GM12878 (cell line): Measurements from ENCODE around the gene PRKX. TPM values are rescaled to one million over a fixed set of nuclear protein-coding genes. Genes with fewer than 3 reads are reported as not detected.

Source experiments
- ATAC-seq: fragments of 200-7000 bp; cut with Tn5 transposase; 3 replicates; pipeline ENCODE4 v1.9.1; 2020; ENCODE audit warnings: mild to moderate bottlenecking, moderate library complexity
- BruUV-seq: library from RNA; stranded (reverse); fragments of 400-500 nt; replicated peaks from 2 replicates; lab custom pipeline; 2021; lab: Mats Ljungman, UMichigan
- CTCF ChIA-PET: fragments of 300-600 bp; sonication (Branson Sonifier 250); formaldehyde crosslinking; extraction: SDS; loops from one replicate; lab custom pipeline; 2021; ENCODE audit warnings: inconsistent platforms; lab: Yijun Ruan, JAX
- POLR2A ChIA-PET: fragments of 350-600 bp; formaldehyde crosslinking; extraction: SDS; loops from one replicate; lab custom pipeline; 2021; ENCODE audit warnings: inconsistent platforms; lab: Charles Lee
- RAD21 ChIA-PET: fragments of 300-600 bp; sonication (Branson Sonifier 250); formaldehyde crosslinking; loops from one replicate; lab custom pipeline; 2023; ENCODE audit warnings: antibody characterized with exemption; ENCODE audit not compliant: unreplicated experiment; lab: Charles Lee
- SMC1A ChIA-PET: fragments of 300-600 bp; sonication (Branson Sonifier 250); formaldehyde crosslinking; loops from one replicate; lab custom pipeline; 2023; ENCODE audit not compliant: unreplicated experiment, uncharacterized antibody; lab: Charles Lee
- DNase-seq: peaks from one replicate; pipeline ENCODE4 v3.0.0-alpha.2; 2011; ENCODE audit warnings: low read depth, low spot score
- FAIRE-seq: peaks from 3 replicates; lab custom pipeline; 2011; peaks lifted over from hg19 to GRCh38; lab: Jason Lieb, UNC
- H2AFZ ChIP-seq: 2 replicates; pipeline ENCODE4 v1.6.0; 2011; ENCODE audit warnings: low read depth, low read length, control low read depth; ENCODE audit not compliant: control insufficient read depth
- H3K27ac ChIP-seq: 2 replicates; pipeline ENCODE4 v1.5.1; 2011; ENCODE audit warnings: control low read depth; ENCODE audit not compliant: control insufficient read depth, insufficient read depth
- H3K27me3 ChIP-seq, 2 experiments: replicated peaks in 1 of 2; 2 replicates each; pipeline versions ENCODE4 v1.6.0 to v1.6.1; 2011; ENCODE audit warnings: low read length in 1 of 2; ENCODE audit not compliant: control insufficient read depth in 2 of 2, insufficient read depth in 2 of 2
- H3K36me3 ChIP-seq, 2 experiments: 2 replicates each; pipeline ENCODE4 v1.5.1; 2011; ENCODE audit warnings: low read length in 1 of 2; ENCODE audit not compliant: control insufficient read depth in 2 of 2, insufficient read depth in 2 of 2
- H3K4me1 ChIP-seq: 2 replicates; pipeline ENCODE4 v1.6.1; 2011; ENCODE audit warnings: mild to moderate bottlenecking, low read length, moderate library complexity, mixed read lengths; ENCODE audit not compliant: control insufficient read depth, insufficient read depth
- H3K4me2 ChIP-seq: 2 replicates; pipeline ENCODE4 v1.6.0; 2011; ENCODE audit warnings: control low read depth; ENCODE audit not compliant: control insufficient read depth, insufficient read depth
- H3K4me3 ChIP-seq: fragments of 200-600 bp; sonication (generic); 2 replicates; pipeline ENCODE4 v1.5.1; 2016
- H3K79me2 ChIP-seq: 2 replicates; pipeline ENCODE4 v1.6.0; 2011; ENCODE audit warnings: low read length; ENCODE audit not compliant: control insufficient read depth, insufficient read depth
- H3K9ac ChIP-seq: 2 replicates; pipeline ENCODE4 v1.8.0; 2011; ENCODE audit warnings: low read length, control low read depth, mixed read lengths; ENCODE audit not compliant: control insufficient read depth, insufficient read depth
- H3K9me3 ChIP-seq: replicated peaks from 3 replicates; pipeline ENCODE4 v1.5.1; 2011; ENCODE audit warnings: mild to moderate bottlenecking, low read length; ENCODE audit not compliant: control insufficient read depth, insufficient read depth
- H4K20me1 ChIP-seq: 2 replicates; pipeline ENCODE4 v1.6.0; 2011; ENCODE audit not compliant: control insufficient read depth, insufficient read depth
- CHD1 ChIP-seq: IDR thresholded peaks from 2 replicates; pipeline ENCODE4 v1.6.1; 2012; ENCODE audit warnings: low read depth, low read length, improper control_type of control experiment
- CHD2 ChIP-seq: IDR thresholded peaks from 2 replicates; pipeline ENCODE4 v1.6.1; 2011; ENCODE audit warnings: low read depth, low read length, improper control_type of control experiment, borderline replicate concordance
- CHD4 ChIP-seq: fragments of 200-600 bp; sonication (generic); IDR thresholded peaks from 2 replicates; pipeline ENCODE4 v1.6.1; 2016; ENCODE audit warnings: mild to moderate bottlenecking
- EP300 ChIP-seq, 2 experiments: fragments of 150-350 bp in 1 of 2; IDR thresholded peaks; 2 replicates each; pipeline ENCODE4 v1.6.1; 2011 to 2012; ENCODE audit warnings: low read depth in 2 of 2, low read length in 2 of 2, borderline replicate concordance in 1 of 2, improper control_type of control experiment in 1 of 2, inconsistent platforms in 1 of 2; ENCODE audit not compliant: control insufficient read depth in 1 of 2
- ESRRA ChIP-seq: IDR thresholded peaks from 2 replicates; pipeline ENCODE4 v1.6.1; 2012; ENCODE audit warnings: mild to moderate bottlenecking, low read length, improper control_type of control experiment
- GATAD2B ChIP-seq: fragments of 450-650 bp; conservative IDR thresholded peaks from 2 replicates; pipeline ENCODE4 v1.6.1; 2017; ENCODE audit warnings: low read depth, mild to moderate bottlenecking, moderate library complexity
- HDAC6 ChIP-seq: fragments of 200-600 bp; sonication (generic); IDR thresholded peaks from one replicate; pipeline ENCODE4 v1.8.0; 2017; ENCODE audit warnings: antibody characterized with exemption; ENCODE audit not compliant: unreplicated experiment
- MXI1 ChIP-seq: fragments of 150-350 bp; IDR thresholded peaks from 2 replicates; pipeline ENCODE4 v1.6.1; 2011; ENCODE audit warnings: low read depth, mild to moderate bottlenecking, inconsistent platforms, low read length, improper control_type of control experiment
- NFIC ChIP-seq: IDR thresholded peaks from 2 replicates; pipeline ENCODE4 v1.6.1; 2012; ENCODE audit warnings: low read depth, mild to moderate bottlenecking, inconsistent platforms, low read length, moderate library complexity
- POLR2AphosphoS2 ChIP-seq: IDR thresholded peaks from 2 replicates; pipeline ENCODE4 v1.6.1; 2011; ENCODE audit warnings: low read depth, mild to moderate bottlenecking, low read length, improper control_type of control experiment, moderate library complexity
- PRDM15 ChIP-seq: fragments of 450-650 bp; formaldehyde crosslinking; IDR thresholded peaks from 2 replicates; pipeline ENCODE4 v1.4.0; 2020; ENCODE audit warnings: mild to moderate bottlenecking, moderate library complexity
- SMARCA5 ChIP-seq: fragments of 450-650 bp; IDR thresholded peaks from 2 replicates; pipeline ENCODE4 v1.6.1; 2017; ENCODE audit warnings: mild to moderate bottlenecking
- SRF ChIP-seq, 2 experiments: IDR thresholded peaks; 2 replicates each; pipeline ENCODE4 v1.6.1; 2011; ENCODE audit warnings: low read depth in 2 of 2, low read length in 2 of 2, mild to moderate bottlenecking in 1 of 2, moderate library complexity in 1 of 2
- TBL1XR1 ChIP-seq: IDR thresholded peaks from 2 replicates; pipeline ENCODE4 v1.6.1; 2012; ENCODE audit warnings: low read depth, low read length, improper control_type of control experiment
- USF2 ChIP-seq: IDR thresholded peaks from 2 replicates; pipeline ENCODE4 v1.6.1; 2011; ENCODE audit warnings: low read depth, low read length, improper control_type of control experiment, borderline replicate concordance
- YBX1 ChIP-seq: fragments of 450-650 bp; IDR thresholded peaks from 2 replicates; pipeline ENCODE4 v1.6.1; 2016; ENCODE audit warnings: antibody characterized with exemption
- ZNF274 ChIP-seq: IDR thresholded peaks from one replicate; pipeline ENCODE4 v1.8.0; 2011; ENCODE audit not compliant: insufficient read length, insufficient read depth
- WGBS: methylation state at CpG from one replicate; pipeline ENCODE4 v1.1.6; 2016; ENCODE audit warnings: low lambda C conversion rate; ENCODE audit not compliant: insufficient replicate concordance, insufficient coverage; ENCODE audit errors: missing lambda C conversion rate; 5-methylcytosine and 5-hydroxymethylcytosine counted together
- in situ Hi-C: fragments of 300-500 bp; cut with MboI; formaldehyde crosslinking; loops from 9 replicates; pipeline ENCODE4 v1.14.3; 2018; ENCODE audit warnings: mixed read lengths
- intact Hi-C: fragments of 100-400 bp; cut with micrococcal nuclease; formaldehyde crosslinking; loops from one replicate; pipeline ENCODE4 v1.14.2; 2022; ENCODE audit not compliant: unreplicated experiment
- polyA plus RNA-seq, 11 experiments: library from polyadenylated mRNA; depleted of rRNA in 4 of 11; unstranded in 6 of 11; stranded (reverse) in 5 of 11; fragments of >200 nt; fragmentation: Nextera tagmentation in 4 of 11; fragmentation: Illumina TruSeq in 1 of 11; extraction: Ambion mirVana in 4 of 11; extraction: Trizol in 1 of 11; gene quantifications; 1 replicate in 1 of 11; 2 replicates in 10 of 11; pipeline versions ENCODE4 v1.2.1 to v1.2.3, GENCODE V29; 2011 to 2016; ENCODE audit warnings: inconsistent platforms in 2 of 11, missing spikeins in 2 of 11, low read depth in 1 of 11
- total RNA-seq, 4 experiments: library from RNA; depleted of rRNA in 3 of 4; stranded (reverse); fragments of >200 nt in 3 of 4; fragmentation: Illumina TruSeq in 1 of 4; extraction: Trizol in 1 of 4; gene quantifications; 2 replicates each; pipeline versions ENCODE4 v1.2.1 to v1.2.3, GENCODE V29; 2013 to 2021
- TF ChIP-seq, protein P1 (sequence below): fragments of 450-650 bp; formaldehyde crosslinking; IDR thresholded peaks from 2 replicates; pipeline ENCODE4 v1.4.0; 2022; ENCODE audit warnings: mild to moderate bottlenecking, moderate library complexity

PRKX gene
- total and polyA plus RNA-seq, 10 of the 15 experiments (the other 5 are each of a cell fraction or from before 2014, with no cell fraction given): 3.9 to 45.3 (median 23.9) TPM

GRCh38 chrX:3563451-3563850 is 150.0 kb downstream of the PRKX start:
- H3K4me1 ChIP-seq: no peaks in the 10 kb centered on the region
- no peak overlapping the region for H2AFZ ChIP-seq
- intact Hi-C loops (no loop called here), in situ Hi-C loops (no loop called here)
- H3K27me3 ChIP-seq: no peaks in the 10 kb centered on the region
- DNase-seq (no peak), FAIRE-seq (no peak), ATAC-seq (no peak)
- POLR2A ChIA-PET: no interaction called here
- H3K36me3 ChIP-seq: no peaks in the 10 kb centered on the region
- WGBS: 57% methylated on average over 4 of the region's 4 CpGs
- SMC1A ChIA-PET: no interaction called here
- no peaks in the 10 kb centered on the region for H3K79me2 ChIP-seq
- BruUV-seq: no TSS peak
- H3K4me3 ChIP-seq: no peak overlapping the region
- H3K9ac ChIP-seq: no peak overlapping the region
- no peak overlapping the region for H3K27ac ChIP-seq
- CTCF ChIA-PET: no interaction called here
- no peaks in the 10 kb centered on the region for H4K20me1 ChIP-seq
- no peak overlapping the region for H3K4me2 ChIP-seq
- no peaks in the 10 kb centered on the region for H3K9me3 ChIP-seq
- RAD21 ChIA-PET: no interaction called here
- no peak for TF ChIP-seq EP300 (IDR thresholded peaks at IDR 0.05; ENCODE audit: borderline replicate concordance in 1 of 2, control insufficient read depth in 1 of 2, low read depth in 2 of 2, low read length in 2 of 2)
- TF ChIP-seq ZNF274: no peak
- TF ChIP-seq MXI1: no peak
- TF ChIP-seq YBX1: no peak
- no peak for TF ChIP-seq CHD2
- no peak for TF ChIP-seq CHD1
- no peak for TF ChIP-seq SMARCA5
- no peak for TF ChIP-seq POLR2AphosphoS2
- no peak for TF ChIP-seq ESRRA
- TF ChIP-seq USF2: no peak
- TF ChIP-seq NFIC: no peak
- TF ChIP-seq, protein P1, sequence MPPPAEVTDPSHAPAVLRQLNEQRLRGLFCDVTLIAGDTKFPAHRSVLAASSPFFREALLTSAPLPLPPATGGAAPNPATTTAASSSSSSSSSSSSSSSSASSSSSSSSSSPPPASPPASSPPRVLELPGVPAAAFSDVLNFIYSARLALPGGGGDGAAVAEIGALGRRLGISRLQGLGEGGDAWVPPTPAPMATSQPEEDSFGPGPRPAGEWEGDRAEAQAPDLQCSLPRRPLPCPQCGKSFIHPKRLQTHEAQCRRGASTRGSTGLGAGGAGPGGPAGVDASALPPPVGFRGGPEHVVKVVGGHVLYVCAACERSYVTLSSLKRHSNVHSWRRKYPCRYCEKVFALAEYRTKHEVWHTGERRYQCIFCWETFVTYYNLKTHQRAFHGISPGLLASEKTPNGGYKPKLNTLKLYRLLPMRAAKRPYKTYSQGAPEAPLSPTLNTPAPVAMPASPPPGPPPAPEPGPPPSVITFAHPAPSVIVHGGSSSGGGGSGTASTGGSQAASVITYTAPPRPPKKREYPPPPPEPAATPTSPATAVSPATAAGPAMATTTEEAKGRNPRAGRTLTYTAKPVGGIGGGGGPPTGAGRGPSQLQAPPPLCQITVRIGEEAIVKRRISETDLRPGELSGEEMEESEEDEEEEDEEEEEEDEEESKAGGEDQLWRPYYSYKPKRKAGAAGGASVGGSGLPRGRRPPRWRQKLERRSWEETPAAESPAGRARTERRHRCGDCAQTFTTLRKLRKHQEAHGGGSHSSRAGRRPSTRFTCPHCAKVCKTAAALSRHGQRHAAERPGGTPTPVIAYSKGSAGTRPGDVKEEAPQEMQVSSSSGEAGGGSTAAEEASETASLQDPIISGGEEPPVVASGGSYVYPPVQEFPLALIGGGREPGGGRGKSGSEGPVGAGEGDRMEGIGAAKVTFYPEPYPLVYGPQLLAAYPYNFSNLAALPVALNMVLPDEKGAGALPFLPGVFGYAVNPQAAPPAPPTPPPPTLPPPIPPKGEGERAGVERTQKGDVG: no peak
- no peak for TF ChIP-seq TBL1XR1
- no peak for TF ChIP-seq GATAD2B
- no peak for TF ChIP-seq CHD4
- TF ChIP-seq SRF (IDR thresholded peaks at IDR 0.05; ENCODE audit: low read depth in 2 of 2, low read length in 2 of 2): no peak
- TF ChIP-seq PRDM15 (CRISPR knock-in tag): no peak
- TF ChIP-seq HDAC6: no peak
